HepG2 (cell line): ENCODE results near the gene STAB2. TPM values are rescaled to one million over a fixed set of nuclear protein-coding genes. Genes with fewer than 3 reads are reported as not detected.

Source experiments
- EHMT2 ChIP-seq: fragments of 200-600 bp; sonication (generic); IDR thresholded peaks from 2 replicates; pipeline ENCODE4 v1.7.0; 2017; ENCODE audit warnings: antibody characterized with exemption, low read depth, low read length, borderline replicate concordance
- HNRNPUL1 ChIP-seq: fragments of 200-400 bp; formaldehyde crosslinking; IDR thresholded peaks from 2 replicates; pipeline ENCODE4 v1.6.1; 2017; ENCODE audit warnings: low read depth, mild to moderate bottlenecking, low read length, moderate library complexity
- LCORL ChIP-seq, 2 experiments: fragments of 450-650 bp in 1 of 2; sonication (generic) in 1 of 2; formaldehyde crosslinking in 1 of 2; IDR thresholded peaks; 2 replicates each; pipeline versions ENCODE4 v1.5.0 to v1.6.1; 2017 to 2020; ENCODE audit warnings: antibody characterized with exemption in 1 of 2, missing genetic modification reagents in 1 of 2
- MEIS1 ChIP-seq: sonication (generic); formaldehyde crosslinking; IDR thresholded peaks from 2 replicates; pipeline ENCODE4 v1.9.0; 2021; ENCODE audit warnings: mild to moderate bottlenecking, missing genetic modification reagents, moderate library complexity, borderline replicate concordance
- PLRG1 ChIP-seq: fragments of 450-650 bp; conservative IDR thresholded peaks from 2 replicates; pipeline ENCODE4 v1.6.1; 2016
- SNAPC5 ChIP-seq: sonication (generic); formaldehyde crosslinking; IDR thresholded peaks from 2 replicates; pipeline ENCODE4 v1.8.1; 2023; ENCODE audit warnings: mild to moderate bottlenecking, missing genetic modification reagents, borderline replicate concordance
- SOX5 ChIP-seq: IDR thresholded peaks from 2 replicates; pipeline ENCODE4 v1.6.1; 2016; ENCODE audit warnings: borderline replicate concordance
- ZNF230 ChIP-seq: sonication (generic); formaldehyde crosslinking; IDR thresholded peaks from 2 replicates; pipeline ENCODE4 v1.4.0; 2020; ENCODE audit warnings: mild to moderate bottlenecking, missing genetic modification reagents
- ZNF564 ChIP-seq: sonication (generic); formaldehyde crosslinking; IDR thresholded peaks from 2 replicates; pipeline ENCODE4 v1.8.1; 2023; ENCODE audit warnings: mild to moderate bottlenecking, missing genetic modification reagents
- ZNF629 ChIP-seq: sonication (generic); formaldehyde crosslinking; conservative IDR thresholded peaks from 2 replicates; pipeline ENCODE4 v1.5.0; 2020; ENCODE audit warnings: missing genetic modification reagents
- ZXDC ChIP-seq: sonication (generic); formaldehyde crosslinking; IDR thresholded peaks from 2 replicates; pipeline ENCODE4 v1.5.0; 2020; ENCODE audit warnings: mild to moderate bottlenecking, missing genetic modification reagents
- polyA plus RNA-seq, 8 experiments: library from polyadenylated mRNA; depleted of rRNA in 3 of 8; stranded (reverse) in 7 of 8; unstranded in 1 of 8; fragments of >200 nt; fragmentation: Illumina TruSeq in 4 of 8; extraction: Trizol in 4 of 8; gene quantifications; 2 replicates each; pipeline versions ENCODE4 v1.2.1 to v1.2.3, GENCODE V29; 2011 to 2016; ENCODE audit warnings: low read depth in 4 of 8, missing spikeins in 1 of 8, mixed read lengths in 1 of 8; ENCODE audit not compliant: insufficient read depth in 1 of 8
- total RNA-seq, 5 experiments: library from RNA; depleted of rRNA; stranded (reverse); fragments of >200 nt; fragmentation: Illumina TruSeq; extraction: Trizol; gene quantifications; 2 replicates each; pipeline ENCODE4 v1.2.3, GENCODE V29; 2016; ENCODE audit warnings: low read depth in 1 of 5
- TF ChIP-seq, protein P1 (sequence below): sonication (generic); formaldehyde crosslinking; IDR thresholded peaks from 2 replicates; pipeline ENCODE4 v1.9.0; 2021; ENCODE audit warnings: mild to moderate bottlenecking, missing genetic modification reagents

The STAB2 gene
- total and polyA plus RNA-seq, 2 of the 13 experiments (the other 11 are each of a cell fraction or from before 2014, with no cell fraction given) = not detected

- TF ChIP-seq, protein P1, sequence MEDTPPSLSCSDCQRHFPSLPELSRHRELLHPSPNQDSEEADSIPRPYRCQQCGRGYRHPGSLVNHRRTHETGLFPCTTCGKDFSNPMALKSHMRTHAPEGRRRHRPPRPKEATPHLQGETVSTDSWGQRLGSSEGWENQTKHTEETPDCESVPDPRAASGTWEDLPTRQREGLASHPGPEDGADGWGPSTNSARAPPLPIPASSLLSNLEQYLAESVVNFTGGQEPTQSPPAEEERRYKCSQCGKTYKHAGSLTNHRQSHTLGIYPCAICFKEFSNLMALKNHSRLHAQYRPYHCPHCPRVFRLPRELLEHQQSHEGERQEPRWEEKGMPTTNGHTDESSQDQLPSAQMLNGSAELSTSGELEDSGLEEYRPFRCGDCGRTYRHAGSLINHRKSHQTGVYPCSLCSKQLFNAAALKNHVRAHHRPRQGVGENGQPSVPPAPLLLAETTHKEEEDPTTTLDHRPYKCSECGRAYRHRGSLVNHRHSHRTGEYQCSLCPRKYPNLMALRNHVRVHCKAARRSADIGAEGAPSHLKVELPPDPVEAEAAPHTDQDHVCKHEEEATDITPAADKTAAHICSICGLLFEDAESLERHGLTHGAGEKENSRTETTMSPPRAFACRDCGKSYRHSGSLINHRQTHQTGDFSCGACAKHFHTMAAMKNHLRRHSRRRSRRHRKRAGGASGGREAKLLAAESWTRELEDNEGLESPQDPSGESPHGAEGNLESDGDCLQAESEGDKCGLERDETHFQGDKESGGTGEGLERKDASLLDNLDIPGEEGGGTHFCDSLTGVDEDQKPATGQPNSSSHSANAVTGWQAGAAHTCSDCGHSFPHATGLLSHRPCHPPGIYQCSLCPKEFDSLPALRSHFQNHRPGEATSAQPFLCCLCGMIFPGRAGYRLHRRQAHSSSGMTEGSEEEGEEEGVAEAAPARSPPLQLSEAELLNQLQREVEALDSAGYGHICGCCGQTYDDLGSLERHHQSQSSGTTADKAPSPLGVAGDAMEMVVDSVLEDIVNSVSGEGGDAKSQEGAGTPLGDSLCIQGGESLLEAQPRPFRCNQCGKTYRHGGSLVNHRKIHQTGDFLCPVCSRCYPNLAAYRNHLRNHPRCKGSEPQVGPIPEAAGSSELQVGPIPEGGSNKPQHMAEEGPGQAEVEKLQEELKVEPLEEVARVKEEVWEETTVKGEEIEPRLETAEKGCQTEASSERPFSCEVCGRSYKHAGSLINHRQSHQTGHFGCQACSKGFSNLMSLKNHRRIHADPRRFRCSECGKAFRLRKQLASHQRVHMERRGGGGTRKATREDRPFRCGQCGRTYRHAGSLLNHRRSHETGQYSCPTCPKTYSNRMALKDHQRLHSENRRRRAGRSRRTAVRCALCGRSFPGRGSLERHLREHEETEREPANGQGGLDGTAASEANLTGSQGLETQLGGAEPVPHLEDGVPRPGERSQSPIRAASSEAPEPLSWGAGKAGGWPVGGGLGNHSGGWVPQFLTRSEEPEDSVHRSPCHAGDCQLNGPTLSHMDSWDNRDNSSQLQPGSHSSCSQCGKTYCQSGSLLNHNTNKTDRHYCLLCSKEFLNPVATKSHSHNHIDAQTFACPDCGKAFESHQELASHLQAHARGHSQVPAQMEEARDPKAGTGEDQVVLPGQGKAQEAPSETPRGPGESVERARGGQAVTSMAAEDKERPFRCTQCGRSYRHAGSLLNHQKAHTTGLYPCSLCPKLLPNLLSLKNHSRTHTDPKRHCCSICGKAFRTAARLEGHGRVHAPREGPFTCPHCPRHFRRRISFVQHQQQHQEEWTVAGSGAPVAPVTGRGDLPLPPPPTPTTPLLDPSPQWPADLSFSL = no peak
- TF ChIP-seq HNRNPUL1 (no peak), ZNF230 (CRISPR knock-in tag) (no peak), ZNF564 (CRISPR knock-in tag) (no peak), ZXDC (CRISPR knock-in tag) (no peak), SNAPC5 (CRISPR knock-in tag) (no peak), ZNF629 (CRISPR knock-in tag) (no peak), SOX5 (CRISPR knock-in tag) (no peak), PLRG1 (no peak), LCORL (IDR thresholded peaks at IDR 0.05) (no peak), LCORL (CRISPR knock-in tag; IDR thresholded peaks at IDR 0.05) (no peak), MEIS1 (no peak), EHMT2 (no peak)
Observed at GRCh38 chr12:103557628-103558010, 29.5 kb upstream of the STAB2 start (continued).
